ENCODE data around the gene GNPTG.
A peak's percentile ranks its signal among the peaks of the same experiment; 100 is the strongest.

Gene GNPTG

DNA sequence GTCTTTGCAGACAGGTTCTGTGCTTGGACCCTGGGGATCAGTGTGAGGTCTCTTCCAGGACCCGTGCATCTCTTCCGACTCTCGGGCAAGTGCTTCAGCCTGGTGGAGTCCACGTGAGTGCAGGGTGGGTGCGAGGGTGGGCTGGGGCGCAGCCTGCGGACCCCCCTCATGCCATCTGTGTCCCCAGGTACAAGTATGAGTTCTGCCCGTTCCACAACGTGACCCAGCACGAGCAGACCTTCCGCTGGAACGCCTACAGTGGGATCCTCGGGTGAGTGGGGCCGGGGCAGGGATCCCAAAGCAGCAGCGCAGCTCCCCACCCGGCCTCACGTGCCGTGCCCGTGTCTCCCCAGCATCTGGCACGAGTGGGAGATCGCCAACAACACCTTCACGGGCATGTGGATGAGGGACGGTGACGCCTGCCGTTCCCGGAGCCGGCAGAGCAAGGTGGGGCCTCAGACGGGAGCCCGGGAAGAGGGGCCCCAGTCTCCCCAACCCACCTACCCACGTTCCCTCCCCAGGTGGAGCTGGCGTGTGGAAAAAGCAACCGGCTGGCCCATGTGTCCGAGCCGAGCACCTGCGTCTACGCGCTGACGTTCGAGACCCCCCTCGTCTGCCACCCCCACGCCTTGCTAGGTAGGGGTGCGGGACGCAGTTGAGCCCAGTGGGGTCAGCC is 10.1 kb downstream of the GNPTG start:
- no peak overlapping the region for H3K27ac ChIP-seq
- TF ChIP-seq CTCF (IDR thresholded peaks at IDR 0.05) (no peak), ZFX (IDR thresholded peaks at IDR 0.05; ENCODE audit: borderline replicate concordance) (no peak)

- H3K27ac ChIP-seq: no peak overlapping the region
- TF ChIP-seq ZFX (IDR thresholded peaks at IDR 0.05; ENCODE audit: borderline replicate concordance) (no peak), CTCF (IDR thresholded peaks at IDR 0.05) (no peak)
Observed at GRCh38 chr16:1362807-1363206, 11.1 kb downstream of the GNPTG start.

DNA sequence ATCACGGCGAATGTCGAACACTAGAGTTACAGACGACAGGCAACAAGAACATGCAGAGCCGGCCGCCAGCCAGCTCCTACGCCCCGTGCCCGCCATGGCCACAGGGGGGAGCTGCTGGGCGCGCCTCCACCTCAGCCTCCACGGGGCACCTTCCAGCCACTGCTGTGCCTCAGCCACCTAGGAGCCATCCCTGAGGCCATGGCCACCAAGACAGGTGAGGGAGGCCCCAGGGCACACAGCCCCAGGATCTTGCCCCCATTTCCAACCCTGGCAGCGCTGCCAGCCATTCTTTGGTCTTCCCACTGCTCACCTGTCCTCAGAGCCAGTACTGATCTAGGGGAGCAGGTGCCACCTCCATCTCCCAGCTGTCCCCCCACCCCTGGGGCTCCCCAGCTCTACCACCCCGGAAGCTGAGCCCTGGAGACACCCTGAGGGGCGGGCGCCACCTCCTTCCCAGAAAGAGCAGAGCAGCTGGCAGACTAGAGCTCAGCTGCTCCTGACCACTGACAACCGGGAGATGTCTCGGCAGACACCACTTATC is 11.8 kb downstream of the GNPTG start:
- 0 out of 2 replicates have a peak overlapping the region, but pooled peaks have one; percentile 12 for H3K27ac ChIP-seq

GRCh38 chr16:1364510-1364909 is 12.8 kb downstream of the GNPTG start:
- no peak overlapping the region for H3K27ac ChIP-seq
- TF ChIP-seq ZFX (IDR thresholded peaks at IDR 0.05; ENCODE audit: borderline replicate concordance) (no peak), CTCF (IDR thresholded peaks at IDR 0.05) (no peak)

More for the DNA sequence above, 11.8 kb downstream of the GNPTG start:
- TF ChIP-seq ZFX (IDR thresholded peaks at IDR 0.05; ENCODE audit: borderline replicate concordance) (no peak), CTCF (IDR thresholded peaks at IDR 0.05) (peak; percentile 97)

- TF ChIP-seq ZFX (IDR thresholded peaks at IDR 0.05; ENCODE audit: borderline replicate concordance) (no peak), CTCF (IDR thresholded peaks at IDR 0.05) (no peak)
- no peak overlapping the region for H3K27ac ChIP-seq
Observed at GRCh38 chr16:1366060-1366711, 14.5 kb downstream of the GNPTG start.

DNA sequence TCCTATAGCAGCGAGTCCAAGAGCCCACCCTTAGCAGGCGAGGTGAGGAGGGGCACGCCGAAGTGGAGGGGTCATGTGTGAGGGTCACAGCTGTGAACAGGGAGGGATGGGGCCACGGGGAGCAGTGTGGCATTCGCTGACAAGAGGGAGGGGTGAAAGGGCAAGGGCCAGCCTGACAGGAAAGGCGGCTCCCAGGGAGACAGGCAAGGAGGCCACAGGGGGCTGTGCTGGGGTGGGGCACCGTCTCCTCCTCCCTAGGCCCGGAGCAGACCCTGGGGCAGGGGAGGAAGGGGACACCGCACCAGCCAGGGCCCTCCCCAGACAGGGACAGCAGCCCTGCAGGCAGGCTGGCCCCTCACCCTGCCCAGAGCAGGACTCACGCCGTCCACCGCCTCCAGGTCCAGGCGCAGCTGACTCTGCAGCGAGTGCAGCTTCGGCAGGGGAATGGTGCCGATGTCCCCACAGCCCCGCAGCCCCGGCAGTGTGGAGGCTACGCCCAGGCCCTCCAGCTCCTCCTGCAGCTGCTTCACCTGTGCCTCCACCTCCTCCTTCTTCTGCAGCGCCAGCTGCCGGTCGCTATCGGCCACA is 15.1 kb downstream of the GNPTG start:
- H3K27ac ChIP-seq: no peak overlapping the region
- no peak for TF ChIP-seq ZFX (IDR thresholded peaks at IDR 0.05; ENCODE audit: borderline replicate concordance)
- no peak for TF ChIP-seq CTCF (IDR thresholded peaks at IDR 0.05)
